ENCODE data around the gene IRAG1.

DNA sequence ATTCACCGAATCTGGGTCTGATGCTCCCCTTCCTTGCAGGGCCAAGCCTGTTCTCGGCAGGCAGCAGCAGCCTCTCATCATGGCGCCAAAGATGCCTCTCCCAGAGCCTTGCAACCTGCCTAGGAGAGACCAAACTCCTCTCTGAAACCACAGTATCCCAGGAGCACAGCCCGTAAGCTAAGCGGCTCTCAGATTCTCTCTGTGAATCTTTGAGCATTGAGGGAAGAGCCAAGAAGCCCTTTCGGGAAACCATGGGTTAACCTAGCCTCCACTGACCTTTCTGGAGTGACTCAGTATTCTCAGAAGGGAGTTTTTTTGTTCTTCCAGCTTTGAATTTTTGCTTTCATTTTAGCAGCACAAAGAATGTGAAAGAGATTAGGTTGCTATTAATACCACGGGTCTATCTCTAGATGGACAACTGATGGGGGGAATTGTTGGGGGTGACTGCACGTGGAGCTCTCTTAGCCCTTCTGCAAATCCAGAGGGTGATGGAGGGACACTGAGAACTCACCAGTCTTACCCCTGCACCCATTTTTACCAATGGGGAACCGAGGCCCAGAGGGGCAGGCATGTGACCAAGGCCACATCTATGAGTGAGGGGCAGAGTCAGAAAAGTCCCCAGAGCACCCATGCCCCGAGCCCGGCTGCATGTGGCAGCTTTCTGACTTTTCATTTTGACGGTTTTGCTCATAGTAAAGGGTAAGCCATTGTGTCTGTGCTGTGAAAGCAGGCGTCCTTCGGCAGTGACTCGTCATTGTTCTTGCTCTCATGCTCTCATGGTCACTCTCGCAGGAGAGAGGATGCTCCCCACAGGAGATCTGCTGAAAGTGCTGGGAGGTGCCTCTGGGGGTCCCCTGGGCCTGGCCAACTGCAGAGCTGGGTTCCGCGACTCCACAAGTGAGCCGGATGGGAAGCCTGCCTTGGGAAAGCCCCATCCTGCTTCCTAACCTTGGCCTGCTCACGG lies 36.0 kb downstream of the IRAG1 start:
- TF ChIP-seq ZBTB7A (tag by site-specific recombination; IDR thresholded peaks at IDR 0.05; ENCODE audit: low read depth): no peak
- TF ChIP-seq, protein P1, sequence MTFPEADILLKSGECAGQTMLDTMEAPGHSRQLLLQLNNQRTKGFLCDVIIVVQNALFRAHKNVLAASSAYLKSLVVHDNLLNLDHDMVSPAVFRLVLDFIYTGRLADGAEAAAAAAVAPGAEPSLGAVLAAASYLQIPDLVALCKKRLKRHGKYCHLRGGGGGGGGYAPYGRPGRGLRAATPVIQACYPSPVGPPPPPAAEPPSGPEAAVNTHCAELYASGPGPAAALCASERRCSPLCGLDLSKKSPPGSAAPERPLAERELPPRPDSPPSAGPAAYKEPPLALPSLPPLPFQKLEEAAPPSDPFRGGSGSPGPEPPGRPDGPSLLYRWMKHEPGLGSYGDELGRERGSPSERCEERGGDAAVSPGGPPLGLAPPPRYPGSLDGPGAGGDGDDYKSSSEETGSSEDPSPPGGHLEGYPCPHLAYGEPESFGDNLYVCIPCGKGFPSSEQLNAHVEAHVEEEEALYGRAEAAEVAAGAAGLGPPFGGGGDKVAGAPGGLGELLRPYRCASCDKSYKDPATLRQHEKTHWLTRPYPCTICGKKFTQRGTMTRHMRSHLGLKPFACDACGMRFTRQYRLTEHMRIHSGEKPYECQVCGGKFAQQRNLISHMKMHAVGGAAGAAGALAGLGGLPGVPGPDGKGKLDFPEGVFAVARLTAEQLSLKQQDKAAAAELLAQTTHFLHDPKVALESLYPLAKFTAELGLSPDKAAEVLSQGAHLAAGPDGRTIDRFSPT (tag by site-specific recombination; IDR thresholded peaks at IDR 0.05): no peak
- TF ChIP-seq, protein P2, sequence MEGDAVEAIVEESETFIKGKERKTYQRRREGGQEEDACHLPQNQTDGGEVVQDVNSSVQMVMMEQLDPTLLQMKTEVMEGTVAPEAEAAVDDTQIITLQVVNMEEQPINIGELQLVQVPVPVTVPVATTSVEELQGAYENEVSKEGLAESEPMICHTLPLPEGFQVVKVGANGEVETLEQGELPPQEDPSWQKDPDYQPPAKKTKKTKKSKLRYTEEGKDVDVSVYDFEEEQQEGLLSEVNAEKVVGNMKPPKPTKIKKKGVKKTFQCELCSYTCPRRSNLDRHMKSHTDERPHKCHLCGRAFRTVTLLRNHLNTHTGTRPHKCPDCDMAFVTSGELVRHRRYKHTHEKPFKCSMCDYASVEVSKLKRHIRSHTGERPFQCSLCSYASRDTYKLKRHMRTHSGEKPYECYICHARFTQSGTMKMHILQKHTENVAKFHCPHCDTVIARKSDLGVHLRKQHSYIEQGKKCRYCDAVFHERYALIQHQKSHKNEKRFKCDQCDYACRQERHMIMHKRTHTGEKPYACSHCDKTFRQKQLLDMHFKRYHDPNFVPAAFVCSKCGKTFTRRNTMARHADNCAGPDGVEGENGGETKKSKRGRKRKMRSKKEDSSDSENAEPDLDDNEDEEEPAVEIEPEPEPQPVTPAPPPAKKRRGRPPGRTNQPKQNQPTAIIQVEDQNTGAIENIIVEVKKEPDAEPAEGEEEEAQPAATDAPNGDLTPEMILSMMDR (tag by site-specific recombination; IDR thresholded peaks at IDR 0.05): no peak
- no peak for TF ChIP-seq MYNN (tag by site-specific recombination; IDR thresholded peaks at IDR 0.05; ENCODE audit: borderline replicate concordance)
- TF ChIP-seq, protein P3, sequence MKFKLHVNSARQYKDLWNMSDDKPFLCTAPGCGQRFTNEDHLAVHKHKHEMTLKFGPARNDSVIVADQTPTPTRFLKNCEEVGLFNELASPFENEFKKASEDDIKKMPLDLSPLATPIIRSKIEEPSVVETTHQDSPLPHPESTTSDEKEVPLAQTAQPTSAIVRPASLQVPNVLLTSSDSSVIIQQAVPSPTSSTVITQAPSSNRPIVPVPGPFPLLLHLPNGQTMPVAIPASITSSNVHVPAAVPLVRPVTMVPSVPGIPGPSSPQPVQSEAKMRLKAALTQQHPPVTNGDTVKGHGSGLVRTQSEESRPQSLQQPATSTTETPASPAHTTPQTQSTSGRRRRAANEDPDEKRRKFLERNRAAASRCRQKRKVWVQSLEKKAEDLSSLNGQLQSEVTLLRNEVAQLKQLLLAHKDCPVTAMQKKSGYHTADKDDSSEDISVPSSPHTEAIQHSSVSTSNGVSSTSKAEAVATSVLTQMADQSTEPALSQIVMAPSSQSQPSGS (tag by site-specific recombination; IDR thresholded peaks at IDR 0.05; ENCODE audit: low read depth): no peak
- TF ChIP-seq, protein P4, sequence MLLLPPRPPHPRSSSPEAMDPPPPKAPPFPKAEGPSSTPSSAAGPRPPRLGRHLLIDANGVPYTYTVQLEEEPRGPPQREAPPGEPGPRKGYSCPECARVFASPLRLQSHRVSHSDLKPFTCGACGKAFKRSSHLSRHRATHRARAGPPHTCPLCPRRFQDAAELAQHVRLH (tag by site-specific recombination; IDR thresholded peaks at IDR 0.05): no peak
- no peak for TF ChIP-seq ZNF677 (tag by site-specific recombination; IDR thresholded peaks at IDR 0.05)
- TF ChIP-seq ZNF174 (tag by site-specific recombination; IDR thresholded peaks at IDR 0.05): no peak
- TF ChIP-seq, protein P5, sequence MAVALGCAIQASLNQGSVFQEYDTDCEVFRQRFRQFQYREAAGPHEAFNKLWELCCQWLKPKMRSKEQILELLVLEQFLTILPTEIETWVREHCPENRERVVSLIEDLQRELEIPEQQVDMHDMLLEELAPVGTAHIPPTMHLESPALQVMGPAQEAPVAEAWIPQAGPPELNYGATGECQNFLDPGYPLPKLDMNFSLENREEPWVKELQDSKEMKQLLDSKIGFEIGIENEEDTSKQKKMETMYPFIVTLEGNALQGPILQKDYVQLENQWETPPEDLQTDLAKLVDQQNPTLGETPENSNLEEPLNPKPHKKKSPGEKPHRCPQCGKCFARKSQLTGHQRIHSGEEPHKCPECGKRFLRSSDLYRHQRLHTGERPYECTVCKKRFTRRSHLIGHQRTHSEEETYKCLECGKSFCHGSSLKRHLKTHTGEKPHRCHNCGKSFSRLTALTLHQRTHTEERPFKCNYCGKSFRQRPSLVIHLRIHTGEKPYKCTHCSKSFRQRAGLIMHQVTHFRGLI (tag by site-specific recombination; IDR thresholded peaks at IDR 0.05): no peak
- no peak for TF ChIP-seq ZNF274 (IDR thresholded peaks at IDR 0.05; ENCODE audit: low read length)
- TF ChIP-seq ZNF274 (tag by site-specific recombination; IDR thresholded peaks at IDR 0.05; ENCODE audit: borderline replicate concordance): no peak
- no peak for TF ChIP-seq PRDM1 (tag by site-specific recombination; IDR thresholded peaks at IDR 0.05)
